ENCODE measurements around the gene EPB41. TPM values are rescaled to one million over a fixed set of nuclear protein-coding genes. Genes with fewer than 3 reads are reported as not detected.
"Not testable (repeated sequence)": the region's sequence is repeated elsewhere in the genome, so short reads cannot be mapped to it uniquely, and the experiment has no call there.

Gene EPB41
- total RNA-seq, 1 donor from 2014 or later, result 24.9 TPM

GRCh38 chr1:29017975-29018712, 103.8 kb downstream of the EPB41 start:
- ATAC-seq (no peak), DNase-seq (no peak)
- intact Hi-C loops (cut with micrococcal nuclease), result no loop called here

DNA sequence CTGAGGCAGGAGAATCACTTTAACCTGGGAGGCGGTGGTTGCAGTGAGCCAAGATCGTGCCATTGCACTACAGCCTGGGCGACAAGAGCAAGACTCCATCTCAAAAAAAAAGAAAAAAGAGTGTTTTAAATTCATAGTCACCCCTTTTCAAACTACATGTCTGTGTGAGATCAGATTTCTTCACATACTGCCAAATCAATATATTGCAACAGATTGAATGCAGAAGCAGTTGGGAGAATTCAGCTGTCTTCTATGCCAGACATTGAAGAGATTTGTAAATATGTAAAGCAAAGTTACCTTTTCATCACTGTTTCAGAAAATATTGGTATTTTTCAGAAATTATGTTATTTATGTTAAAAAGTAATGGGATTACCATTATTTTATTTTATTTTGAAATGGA, 108.3 kb downstream of the EPB41 start:
- DNase-seq (no peak), ATAC-seq (no peak)
- intact Hi-C loops (cut with micrococcal nuclease), result no loop called here

GRCh38 chr1:29029667-29030066, 115.3 kb downstream of the EPB41 start:
- DNase-seq, result no peak

GRCh38 chr1:29032841-29033240, 118.5 kb downstream of the EPB41 start:
- intact Hi-C loops (cut with micrococcal nuclease), result loop anchor here (5.0 kb wide), 2 partner anchors 151 to 169 kb away; no protein-coding TSS in a partner anchor
- DNase-seq (no peak), ATAC-seq (no peak)

More at GRCh38 chr1:29029667-29030066, 115.3 kb downstream of the EPB41 start:
- ATAC-seq, result no peak
- intact Hi-C loops (cut with micrococcal nuclease), result loop anchor here (5.0 kb wide), 2 partner anchors 147 to 173 kb away; no protein-coding TSS in a partner anchor

DNA sequence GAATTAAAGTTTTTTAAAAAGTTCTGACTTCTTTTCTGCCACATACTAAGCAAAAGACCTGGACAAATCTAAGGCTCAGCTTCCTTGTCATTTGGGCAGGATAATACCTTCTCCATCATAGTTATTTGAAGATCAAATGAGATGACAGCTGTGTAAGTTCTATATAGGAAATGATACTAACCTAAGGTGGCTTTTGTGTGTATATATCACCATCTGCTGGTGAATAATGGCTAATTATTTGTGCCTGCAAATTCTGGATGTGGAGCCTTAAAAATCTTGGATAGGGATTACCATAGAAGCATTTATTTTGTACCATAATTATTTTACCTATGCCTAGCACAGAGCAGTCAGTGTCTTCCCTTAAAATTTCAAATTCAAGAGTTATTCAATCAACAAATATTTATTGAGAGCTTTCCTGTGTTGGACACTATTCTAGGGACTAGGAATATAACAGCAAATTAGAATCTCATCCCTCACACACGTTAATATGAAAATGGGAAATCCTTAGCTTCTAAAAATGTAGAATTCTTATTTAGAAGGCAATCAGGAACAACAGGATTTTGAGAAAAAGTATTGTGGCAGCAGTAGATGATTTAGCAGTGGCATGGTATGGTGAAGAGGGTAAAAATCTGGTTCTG, 119.6 kb downstream of the EPB41 start:
- ATAC-seq (peak; percentile 45), DNase-seq (no peak)
- intact Hi-C loops (cut with micrococcal nuclease), result loop anchor here (5.0 kb wide), 2 partner anchors 152 to 168 kb away; no protein-coding TSS in a partner anchor

DNA sequence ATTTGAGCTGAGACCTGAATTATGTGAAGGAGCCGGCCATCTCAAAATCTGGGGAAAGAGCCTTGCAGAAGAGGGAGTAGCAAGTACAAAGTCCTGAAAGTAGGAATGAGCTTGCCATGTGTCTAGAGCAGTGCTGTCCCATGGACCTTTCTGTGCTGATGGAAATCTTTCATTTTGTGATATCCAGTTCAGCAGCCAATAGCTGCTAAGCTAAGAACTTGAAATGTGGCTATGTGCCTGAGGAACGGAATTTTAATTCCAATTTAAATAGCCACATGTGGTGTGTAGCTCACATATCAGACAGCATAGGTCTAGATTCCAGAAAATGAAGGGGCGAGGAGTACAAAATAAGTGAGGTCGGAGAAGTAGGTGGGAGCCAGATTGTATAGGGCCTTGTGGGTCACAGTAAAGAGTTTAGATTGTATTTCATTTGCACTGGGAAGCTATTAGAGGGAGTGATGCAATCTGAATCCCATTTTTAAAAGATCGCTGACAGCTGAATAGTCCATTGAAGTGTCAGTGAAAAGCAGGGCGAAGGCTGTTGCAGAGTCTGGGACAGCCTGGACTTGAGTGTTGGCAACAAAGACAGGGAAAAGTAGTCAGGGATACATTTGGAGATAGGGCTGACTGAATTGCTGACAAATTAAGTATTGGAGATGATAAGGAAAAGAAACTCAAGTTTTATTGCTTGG, 129.1 kb downstream of the EPB41 start:
- peak; percentile 96 for ATAC-seq
- intact Hi-C loops (cut with micrococcal nuclease), result no loop called here

GRCh38 chr1:29044010-29044409, 129.6 kb downstream of the EPB41 start:
- ATAC-seq (no peak), DNase-seq (no peak)
- intact Hi-C loops (cut with micrococcal nuclease), result no loop called here

More for the DNA sequence above, 129.1 kb downstream of the EPB41 start:
- DNase-seq, result no peak

GRCh38 chr1:29045663-29046062, 131.3 kb downstream of the EPB41 start:
- intact Hi-C loops (cut with micrococcal nuclease), result not testable (repeated sequence)

DNA sequence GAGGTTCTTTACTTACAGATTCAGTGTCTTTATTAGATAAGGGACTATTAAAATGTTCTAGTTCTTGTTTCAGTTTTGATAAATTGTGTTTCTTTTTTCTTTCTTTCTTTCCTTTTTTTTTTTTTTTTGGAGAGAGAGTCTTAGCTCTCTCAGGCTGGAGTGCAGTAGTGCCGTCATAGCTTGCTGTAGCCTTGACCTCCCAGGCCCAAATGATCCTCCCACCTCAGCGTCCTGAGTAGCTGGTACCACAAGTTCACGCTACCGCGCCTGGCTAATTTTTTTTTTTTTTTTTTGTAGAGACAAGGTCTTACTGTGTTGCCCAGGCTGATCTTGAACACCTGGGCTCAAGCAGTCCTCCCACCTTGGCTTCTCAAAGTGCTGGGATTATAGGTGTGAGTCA, 132.8 kb downstream of the EPB41 start:
- DNase-seq (no peak), ATAC-seq (no peak)
- intact Hi-C loops (cut with micrococcal nuclease), result no loop called here

More at GRCh38 chr1:29045663-29046062, 131.3 kb downstream of the EPB41 start:
- not testable (repeated sequence) for ATAC-seq, DNase-seq

DNA sequence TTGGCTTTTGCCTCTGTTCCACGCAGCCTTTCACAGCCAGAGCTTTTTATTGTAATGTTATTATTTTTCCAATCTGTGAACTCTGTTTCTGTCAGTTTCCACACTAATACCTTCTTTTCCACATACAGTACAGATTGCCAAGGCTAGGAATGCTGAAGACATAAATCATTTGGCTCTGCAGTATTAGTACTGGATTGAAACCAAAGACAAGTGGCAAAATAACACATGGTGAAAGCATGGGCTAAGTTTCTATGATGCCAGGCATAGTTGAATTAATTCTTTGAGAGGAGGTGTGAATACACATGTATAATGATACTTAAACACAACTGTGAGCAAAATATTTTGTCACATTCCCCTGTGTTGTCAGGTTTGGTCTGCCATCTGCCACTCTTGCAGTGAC, 135.8 kb downstream of the EPB41 start:
- DNase-seq (no peak), ATAC-seq (no peak)
- intact Hi-C loops (cut with micrococcal nuclease), result no loop called here

- ATAC-seq, result no peak
- DNase-seq, result no peak
- intact Hi-C loops (cut with micrococcal nuclease), result no loop called here
Measured at GRCh38 chr1:29052100-29052499, 137.7 kb downstream of the EPB41 start.

GRCh38 chr1:29052941-29053340, 138.6 kb downstream of the EPB41 start:
- intact Hi-C loops (cut with micrococcal nuclease), result no loop called here
- DNase-seq (no peak), ATAC-seq (no peak)

DNA sequence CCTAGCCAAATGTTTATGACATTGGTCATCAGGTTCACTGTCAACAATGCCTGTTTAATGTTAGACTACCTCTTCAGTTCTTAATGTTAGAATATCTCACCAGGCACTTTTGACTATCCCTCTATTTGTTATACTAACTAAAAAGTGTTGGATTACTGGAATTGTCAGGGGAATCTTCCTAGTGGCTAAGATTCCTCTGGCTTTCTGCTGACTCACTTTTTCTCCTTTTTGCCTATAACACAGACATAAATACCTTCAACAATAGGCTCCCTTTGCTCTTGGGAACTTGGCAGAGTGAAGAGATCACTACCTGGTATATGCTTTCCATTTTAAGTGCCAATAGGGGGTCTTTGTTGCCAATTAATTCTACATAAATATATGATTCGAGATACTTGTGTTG, 140.8 kb downstream of the EPB41 start:
- ATAC-seq, result no peak
- intact Hi-C loops (cut with micrococcal nuclease), result no loop called here
- no peak for DNase-seq

GRCh38 chr1:29056256-29056655, 141.9 kb downstream of the EPB41 start:
- DNase-seq, result no peak
- no peak for ATAC-seq
- intact Hi-C loops (cut with micrococcal nuclease), result no loop called here

DNA sequence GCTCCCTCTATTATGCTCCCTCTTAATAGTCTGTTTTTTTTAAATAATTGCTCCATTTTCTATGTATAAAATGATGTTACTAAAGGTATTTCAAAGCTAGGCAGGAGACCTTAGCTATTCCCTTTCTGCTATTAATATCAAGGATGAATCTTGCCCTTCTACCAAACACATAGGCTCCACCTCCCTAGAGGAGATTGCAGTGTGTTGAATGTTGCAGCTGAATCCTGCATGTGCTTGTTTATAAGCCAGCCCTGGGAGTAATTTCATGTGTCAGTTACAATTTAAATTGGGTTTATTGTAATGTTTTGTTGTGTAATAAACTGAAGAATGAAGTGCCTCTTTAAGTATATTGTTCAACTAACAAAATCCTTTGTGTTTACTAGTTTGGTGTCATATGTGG, 143.3 kb downstream of the EPB41 start:
- intact Hi-C loops (cut with micrococcal nuclease), result no loop called here
- ATAC-seq, result no peak
- DNase-seq, result no peak

DNA sequence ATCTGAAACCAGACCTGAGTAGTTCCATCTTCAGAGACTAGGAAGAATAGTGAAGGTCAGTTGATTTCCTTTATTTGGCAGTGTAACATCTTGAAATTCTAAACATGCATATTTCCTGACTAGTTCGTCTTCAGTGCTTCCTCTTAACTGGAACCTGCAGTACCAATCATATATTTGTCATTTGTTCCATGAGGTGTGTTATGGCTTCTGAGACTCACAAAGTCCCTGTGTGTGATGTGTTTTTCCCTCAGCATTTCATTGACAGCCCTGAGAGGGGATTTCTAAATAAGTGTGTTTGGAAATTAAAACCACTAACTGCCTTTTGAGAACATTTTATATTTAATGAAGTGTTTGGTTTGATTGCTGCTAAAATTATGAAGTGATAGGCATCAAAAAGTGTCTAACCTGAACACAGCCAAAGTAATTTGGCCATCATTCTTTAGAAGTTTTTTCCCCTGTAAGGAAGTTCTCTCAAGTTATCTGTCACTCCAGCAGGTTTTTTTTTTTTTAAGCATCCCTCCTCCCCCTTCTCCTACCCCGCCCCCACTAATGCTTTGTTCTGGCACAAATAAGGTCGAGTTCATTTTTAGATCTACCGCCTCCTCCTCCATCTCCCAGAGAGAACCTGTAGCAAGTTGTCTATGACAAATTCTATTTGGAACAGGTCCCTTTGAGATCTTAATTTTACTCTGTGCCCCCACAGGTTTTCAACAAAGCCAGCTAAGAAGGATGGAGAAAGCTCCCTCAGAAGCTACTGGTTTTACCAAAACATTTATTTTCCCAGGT, 148.0 kb downstream of the EPB41 start:
- no peak for ATAC-seq
- DNase-seq, result no peak
- intact Hi-C loops (cut with micrococcal nuclease), result no loop called here

DNA sequence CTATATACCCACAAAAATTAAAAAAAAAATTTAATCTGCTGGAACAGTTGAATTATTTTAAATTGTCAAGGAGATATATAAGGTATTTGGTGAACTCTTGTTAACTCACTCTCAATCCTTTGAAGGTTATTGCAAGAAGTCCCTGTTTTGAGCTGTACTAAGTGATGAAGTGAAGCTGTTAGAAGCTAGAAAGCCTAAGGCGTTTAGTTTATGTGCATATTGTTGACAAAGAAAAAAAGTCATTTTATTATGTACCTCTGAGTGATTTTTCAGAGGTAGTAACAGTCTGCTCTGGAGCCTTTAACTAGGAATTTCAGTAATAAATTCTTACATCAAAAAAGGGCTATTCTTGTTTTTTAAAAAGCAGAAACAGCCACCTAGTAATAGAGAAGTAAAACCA, 149.7 kb downstream of the EPB41 start:
- intact Hi-C loops (cut with micrococcal nuclease), result no loop called here
- ATAC-seq, result no peak
- no peak for DNase-seq

DNA sequence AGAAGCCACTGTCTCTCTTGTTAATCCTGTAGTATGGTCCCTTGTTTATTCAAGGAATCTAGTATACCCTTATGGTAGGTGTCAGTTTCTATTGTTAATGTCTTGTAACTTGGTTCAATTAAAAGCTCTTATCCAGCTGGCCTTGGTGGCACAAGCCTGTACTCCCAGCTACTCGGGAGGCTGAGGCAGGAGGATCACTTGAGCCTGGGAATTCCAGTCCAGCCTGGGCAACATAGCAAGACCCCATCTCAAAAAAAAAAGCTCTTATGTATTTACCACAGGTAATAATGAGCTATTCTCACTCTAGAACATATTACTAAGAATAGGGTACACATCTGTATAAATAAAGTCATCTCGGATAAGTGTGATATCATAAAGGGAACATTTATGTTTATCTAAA, 162.8 kb downstream of the EPB41 start:
- no peak for DNase-seq
- intact Hi-C loops (cut with micrococcal nuclease), result no loop called here
- ATAC-seq, result no peak

DNA sequence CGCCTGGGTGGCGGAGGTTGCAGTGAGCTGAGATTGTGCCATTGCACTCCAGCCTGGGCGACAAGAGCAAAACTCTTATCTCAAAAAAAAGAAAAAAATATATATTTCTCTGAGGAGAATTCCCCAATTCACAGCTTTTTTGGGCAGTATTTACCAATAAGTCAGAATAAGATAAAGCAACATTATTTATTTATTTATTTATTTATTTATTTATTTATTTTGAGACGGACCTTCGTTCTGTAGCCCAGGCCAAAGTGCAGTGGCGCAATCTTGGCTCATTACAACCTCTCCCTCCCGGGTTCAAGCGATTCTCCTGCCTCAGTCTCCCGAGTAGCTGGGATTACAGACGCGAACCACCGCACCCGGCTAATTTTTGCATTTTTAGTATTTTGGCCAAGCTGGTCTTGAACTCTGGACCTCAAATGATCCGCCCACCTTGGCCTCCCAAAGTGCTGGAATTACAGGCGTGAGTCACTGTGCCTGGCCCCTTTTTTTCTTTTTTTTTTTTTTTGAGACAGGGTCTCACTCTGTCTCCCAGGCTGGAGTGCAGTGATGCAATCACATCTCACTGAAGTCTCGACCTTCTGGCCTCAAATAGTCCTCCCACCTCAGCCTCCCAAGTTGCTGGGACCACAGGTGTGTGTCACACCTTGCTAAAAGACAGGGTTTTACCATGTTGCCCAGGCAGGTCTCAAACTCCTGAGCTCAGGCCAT, 165.7 kb downstream of the EPB41 start:
- DNase-seq; intact Hi-C loops (cut with micrococcal nuclease); ATAC-seq: not testable (repeated sequence)

Data from left ventricle myocardium superior (tissue), 1 donor.